ENCODE measurements around the gene CTNNBL1. TPM values are rescaled to one million over a fixed set of nuclear protein-coding genes. Genes with fewer than 3 reads are reported as not detected.

Gene CTNNBL1
- 36.3 and 46.1 TPM in 2 replicates for total RNA-seq (2014; rRNA removed; shearing (Covaris generic))
- polyA plus RNA-seq (2016; fragmentation: Nextera tagmentation; extraction: Ambion mirVana), result 68.7 and 71.2 TPM in 2 replicates
- long read RNA-seq, transcript CTNNBL1-201 (16 exons, 1,925 nt), result major isoform, 76 of 87 reads
- long read RNA-seq, partial matches to known transcripts, result 4 of 87 reads
- long read RNA-seq, other reads (novel, unspliced or antisense), result 7 of 87 reads

- H3K27me3 ChIP-seq (ENCODE audit: insufficient read depth), result no peaks in the 10 kb centered on the region
- Mint-ChIP-seq H3K27ac (peak within 1 kb of the TSS; percentile 66), H3K27me3 (ENCODE audit: insufficient read depth, low read depth, poor library complexity) (peaks cover 10% of the 10 kb centered on the region), H3K4me3 (peak within 1 kb of the TSS; percentile 99), H3K9me3 (no peaks in the 10 kb centered on the region), H3K36me3 (ENCODE audit: low read depth) (no peaks in the 10 kb centered on the region; the same call in 2 of the 3 replicates), H3K4me1 (peaks cover 8% of the 10 kb centered on the region)
- H3K4me2 ChIP-seq, result peak within 1 kb of the TSS; percentile 100
- H3F3A ChIP-seq (replicated peaks; ENCODE audit: low read depth), result no peaks in the 10 kb centered on the region
- H3K4me1 ChIP-seq (ENCODE audit: insufficient read depth), result peaks cover 6% of the 10 kb centered on the region
- no peaks in the 10 kb centered on the region for H3K36me3 ChIP-seq (ENCODE audit: insufficient read depth)
- no peak within 1 kb of the TSS for H3K27ac ChIP-seq (ENCODE audit: low read depth)
- H3K4me3 ChIP-seq, result peak within 1 kb of the TSS; percentile 96
- peak within 1 kb of the TSS; percentile 99 for H2AFZ ChIP-seq
- ATAC-seq (peak; percentile 97), DNase-seq (ENCODE audit: low spot score) (peak; percentile 98)
- peaks cover 12% of the 10 kb centered on the region; the same call in 1 of the 2 replicates for H4K20me1 ChIP-seq (replicated peaks; ENCODE audit: insufficient read depth)
- no peaks in the 10 kb centered on the region for H3K9me2 ChIP-seq (ENCODE audit: insufficient read depth)
- peaks cover 45% of the 10 kb centered on the region for H3K79me2 ChIP-seq (replicated peaks; ENCODE audit: insufficient read depth)
- TF ChIP-seq POLR2AphosphoS5 (IDR thresholded peaks at IDR 0.05; ENCODE audit: low read depth) (peak; percentile 86), EZH2 (IDR thresholded peaks at IDR 0.05; ENCODE audit: low read depth, unreplicated experiment) (no peak), ZNF462 (CRISPR knock-in tag; IDR thresholded peaks at IDR 0.05) (no peak), ETS1 (IDR thresholded peaks at IDR 0.05) (peak; percentile 83), ZNF114 (CRISPR knock-in tag; IDR thresholded peaks at IDR 0.05) (no peak), CREB1 (CRISPR knock-in tag; IDR thresholded peaks at IDR 0.05; ENCODE audit: low read depth) (peak; percentile 39; the same call in 1 of the 2 replicates), ZNF331 (CRISPR knock-in tag; IDR thresholded peaks at IDR 0.05; ENCODE audit: low read depth) (no peak), CTCF (conservative IDR thresholded peaks at IDR 0.05; ENCODE audit: low read depth in 2 of 2) (no peak), STAT1 (IDR thresholded peaks at IDR 0.05; ENCODE audit: unreplicated experiment) (no peak), EZH2phosphoT487 (IDR thresholded peaks at IDR 0.05; ENCODE audit: unreplicated experiment) (no peak), JUNB (IDR thresholded peaks at IDR 0.05; ENCODE audit: unreplicated experiment) (no peak), NANOG (IDR thresholded peaks at IDR 0.05; ENCODE audit: borderline replicate concordance) (no peak)
These were observed at the start of gene CTNNBL1 for GRCh38 chr20:37693635-37694626. TSS of gene CTNNBL1 (plus strand) at chr20:37694030. CDS start at chr20:37694123, 93 bp downstream.

All from GM23338 (cell line).